ENCODE data around the gene TMPRSS11D.

Gene TMPRSS11D

GRCh38 chr4:67796810-67797209, 87.0 kb downstream of the TMPRSS11D start:
- Histone ChIP-seq H3K4me3 (replicated peaks; ENCODE audit: insufficient read depth, low read length) (no peak overlapping the region), H3K27me3 (ENCODE audit: insufficient read depth, poor library complexity, severe bottlenecking) (no peaks in the 10 kb centered on the region), H3K27ac (replicated peaks) (no peak overlapping the region)
- TF ChIP-seq REST (IDR thresholded peaks at IDR 0.05; ENCODE audit: insufficient replicate concordance, low read depth), result no peak
- no peak for TF ChIP-seq GABPA (IDR thresholded peaks at IDR 0.05; ENCODE audit: low read depth)
- no peak for TF ChIP-seq SPI1 (IDR thresholded peaks at IDR 0.05; ENCODE audit: borderline replicate concordance, low read depth)
- TF ChIP-seq, protein P1, sequence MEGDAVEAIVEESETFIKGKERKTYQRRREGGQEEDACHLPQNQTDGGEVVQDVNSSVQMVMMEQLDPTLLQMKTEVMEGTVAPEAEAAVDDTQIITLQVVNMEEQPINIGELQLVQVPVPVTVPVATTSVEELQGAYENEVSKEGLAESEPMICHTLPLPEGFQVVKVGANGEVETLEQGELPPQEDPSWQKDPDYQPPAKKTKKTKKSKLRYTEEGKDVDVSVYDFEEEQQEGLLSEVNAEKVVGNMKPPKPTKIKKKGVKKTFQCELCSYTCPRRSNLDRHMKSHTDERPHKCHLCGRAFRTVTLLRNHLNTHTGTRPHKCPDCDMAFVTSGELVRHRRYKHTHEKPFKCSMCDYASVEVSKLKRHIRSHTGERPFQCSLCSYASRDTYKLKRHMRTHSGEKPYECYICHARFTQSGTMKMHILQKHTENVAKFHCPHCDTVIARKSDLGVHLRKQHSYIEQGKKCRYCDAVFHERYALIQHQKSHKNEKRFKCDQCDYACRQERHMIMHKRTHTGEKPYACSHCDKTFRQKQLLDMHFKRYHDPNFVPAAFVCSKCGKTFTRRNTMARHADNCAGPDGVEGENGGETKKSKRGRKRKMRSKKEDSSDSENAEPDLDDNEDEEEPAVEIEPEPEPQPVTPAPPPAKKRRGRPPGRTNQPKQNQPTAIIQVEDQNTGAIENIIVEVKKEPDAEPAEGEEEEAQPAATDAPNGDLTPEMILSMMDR (IDR thresholded peaks at IDR 0.05; ENCODE audit: insufficient read depth, low read length), result no peak
- TF ChIP-seq POLR2AphosphoS5 (IDR thresholded peaks at IDR 0.05; ENCODE audit: low read depth), result no peak
- DNase-seq (ENCODE audit: low read depth in 1 of 2, low spot score in 1 of 2), result no peak

DNA sequence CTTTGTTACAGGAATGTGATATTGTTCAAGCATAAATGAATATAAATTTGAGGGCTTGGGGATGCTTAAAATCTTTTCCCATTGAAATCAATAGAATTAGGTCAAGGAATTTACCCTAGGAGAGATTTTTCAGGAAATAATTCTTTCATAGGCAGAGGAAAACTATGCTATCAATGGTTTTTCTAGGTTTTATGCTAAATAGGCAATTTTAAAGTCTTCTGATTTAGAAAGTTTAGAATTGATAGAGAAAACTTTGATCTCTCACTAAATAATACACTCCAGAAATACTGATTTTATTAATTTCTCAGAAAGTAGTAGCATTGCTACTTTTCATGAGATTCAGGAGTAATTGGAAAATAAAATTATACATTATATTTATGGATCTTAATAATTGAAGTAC, 93.1 kb downstream of the TMPRSS11D start:
- Histone ChIP-seq H3K27ac (replicated peaks) (no peak overlapping the region), H3K4me3 (replicated peaks; ENCODE audit: insufficient read depth, low read length) (no peak overlapping the region), H3K27me3 (ENCODE audit: insufficient read depth, poor library complexity, severe bottlenecking) (no peaks in the 10 kb centered on the region)
- no peak for DNase-seq (ENCODE audit: low read depth in 1 of 2, low spot score in 1 of 2)
- TF ChIP-seq, protein P1 (IDR thresholded peaks at IDR 0.05; ENCODE audit: insufficient read depth, low read length), result no peak
- TF ChIP-seq SPI1 (IDR thresholded peaks at IDR 0.05; ENCODE audit: borderline replicate concordance, low read depth), result no peak
- TF ChIP-seq REST (IDR thresholded peaks at IDR 0.05; ENCODE audit: insufficient replicate concordance, low read depth), result no peak
- TF ChIP-seq GABPA (IDR thresholded peaks at IDR 0.05; ENCODE audit: low read depth), result no peak
- no peak for TF ChIP-seq POLR2AphosphoS5 (IDR thresholded peaks at IDR 0.05; ENCODE audit: low read depth)

DNA sequence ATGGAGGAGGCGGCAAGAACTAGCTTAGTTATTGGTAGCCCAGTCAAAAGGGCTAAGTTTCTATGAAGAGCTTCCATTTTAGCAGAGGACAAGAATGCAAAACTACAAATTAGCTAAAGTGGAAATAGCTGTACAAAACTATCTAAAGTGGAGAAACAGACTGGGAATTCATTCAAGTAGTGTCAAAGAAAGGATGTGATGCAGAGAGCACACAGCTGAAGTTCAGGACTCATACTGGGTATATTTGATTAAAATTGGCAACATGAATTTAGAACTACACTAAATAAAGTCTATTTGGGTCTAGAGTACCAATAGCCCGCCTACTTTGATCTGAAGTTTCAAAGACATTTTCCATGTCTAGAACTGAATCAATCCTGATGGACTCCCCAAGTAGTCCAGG, 96.5 kb downstream of the TMPRSS11D start:
- Histone ChIP-seq H3K27me3 (ENCODE audit: insufficient read depth, poor library complexity, severe bottlenecking) (no peaks in the 10 kb centered on the region), H3K4me3 (replicated peaks; ENCODE audit: insufficient read depth, low read length) (no peak overlapping the region), H3K27ac (replicated peaks) (no peak overlapping the region)
- DNase-seq (ENCODE audit: low read depth in 1 of 2, low spot score in 1 of 2), result no peak
- no peak for TF ChIP-seq SPI1 (IDR thresholded peaks at IDR 0.05; ENCODE audit: borderline replicate concordance, low read depth)
- no peak for TF ChIP-seq GABPA (IDR thresholded peaks at IDR 0.05; ENCODE audit: low read depth)
- TF ChIP-seq, protein P1 (IDR thresholded peaks at IDR 0.05; ENCODE audit: insufficient read depth, low read length), result no peak
- TF ChIP-seq REST (IDR thresholded peaks at IDR 0.05; ENCODE audit: insufficient replicate concordance, low read depth), result no peak
- TF ChIP-seq POLR2AphosphoS5 (IDR thresholded peaks at IDR 0.05; ENCODE audit: low read depth), result no peak

All from HL-60 (cell line).